HG03095 (cell line): ENCODE measurements around the gene ZNF391.
"Not testable (repeated sequence)": the region's sequence is repeated elsewhere in the genome, so short reads cannot be mapped to it uniquely, and the experiment has no call there.

Experiments used
- ATAC-seq: cut with Tn5 transposase; IDR thresholded peaks from one replicate; pipeline ENCODE4 v1.9.1; 2021; ENCODE audit warnings: moderate library complexity; ENCODE audit not compliant: unreplicated experiment

Gene ZNF391

GRCh38 chr6:27422651-27423332, 34.2 kb downstream of the ZNF391 start:
- ATAC-seq: no peak

- not testable (repeated sequence) for ATAC-seq
These were observed 36.3 kb downstream of the ZNF391 start for GRCh38 chr6:27424851-27425250.

- ATAC-seq: no peak
These were observed 37.6 kb downstream of the ZNF391 start for GRCh38 chr6:27426045-27426620.

GRCh38 chr6:27428502-27428901, 39.9 kb downstream of the ZNF391 start:
- ATAC-seq: no peak

GRCh38 chr6:27428966-27429365, 40.4 kb downstream of the ZNF391 start:
- no peak for ATAC-seq

- ATAC-seq: no peak
These were observed 45.2 kb downstream of the ZNF391 start for GRCh38 chr6:27433714-27434113.

GRCh38 chr6:27439371-27439770, 50.8 kb downstream of the ZNF391 start:
- no peak for ATAC-seq

GRCh38 chr6:27441001-27441400, 52.4 kb downstream of the ZNF391 start:
- no peak for ATAC-seq

- no peak for ATAC-seq
These were observed 54.4 kb downstream of the ZNF391 start for GRCh38 chr6:27442932-27443331.

GRCh38 chr6:27448456-27448855, 59.9 kb downstream of the ZNF391 start:
- ATAC-seq: no peak

GRCh38 chr6:27451660-27452390, 63.3 kb downstream of the ZNF391 start:
- ATAC-seq: no peak

GRCh38 chr6:27452496-27452897, 63.9 kb downstream of the ZNF391 start:
- no peak for ATAC-seq
